ENCODE results near the gene RCSD1. TPM values are rescaled to one million over a fixed set of nuclear protein-coding genes. Genes with fewer than 3 reads are reported as not detected.

Gene RCSD1
- total and polyA plus RNA-seq, 2 of the 4 experiments (the other 2 are of a cell fraction): 0.03 TPM; not detected in 1

DNA sequence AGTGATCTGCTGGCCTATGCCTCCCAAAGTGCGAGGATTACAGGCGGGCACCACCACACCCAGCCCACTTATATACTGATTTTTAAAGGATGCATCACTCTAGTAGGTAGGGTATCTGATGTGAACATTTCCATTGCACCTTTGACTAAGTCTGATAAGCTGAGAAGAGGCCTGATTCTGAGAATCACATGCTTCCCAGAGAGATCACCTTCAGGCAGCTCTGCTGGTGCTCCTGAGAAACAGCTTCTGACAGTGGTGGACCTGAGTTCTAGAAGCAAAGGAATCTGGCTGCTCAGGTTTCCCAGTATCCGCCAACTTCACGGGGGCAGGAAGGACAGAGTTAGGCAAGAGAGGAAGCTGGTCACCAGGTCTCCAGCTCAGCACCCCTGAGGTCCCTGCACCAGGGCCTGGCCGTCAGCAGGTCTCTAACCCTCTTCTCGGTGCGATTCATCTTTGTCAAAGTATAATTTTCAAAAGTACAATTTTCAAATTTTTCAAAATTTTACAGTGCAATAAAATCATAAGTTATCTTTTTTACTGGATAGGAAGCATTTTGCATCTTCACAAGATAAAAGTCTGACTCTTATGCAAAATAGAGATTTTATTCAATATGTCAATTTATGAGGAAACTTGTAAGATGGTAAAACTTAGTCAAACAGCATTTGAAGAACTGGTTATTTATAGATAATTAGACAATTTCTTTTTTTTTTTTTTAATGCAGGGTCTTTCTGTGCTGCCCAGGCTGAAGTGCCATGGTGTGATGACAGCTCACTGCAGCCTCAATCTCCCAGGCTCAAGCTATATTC lies 65.9 kb downstream of the RCSD1 start:
- H3K79me1 ChIP-seq (ENCODE audit: low read depth in 1 of 2, low read length in 2 of 2): no peaks in the 10 kb centered on the region
- H2BK15ac ChIP-seq (ENCODE audit: low read depth, low read length): no peak overlapping the region
- ATAC-seq (ENCODE audit: low read depth) (no peak), DNase-seq (no peak)
- no peaks in the 10 kb centered on the region for H3K4me1 ChIP-seq (ENCODE audit: control insufficient read depth, insufficient read depth, low read length)
- POLR2A ChIA-PET (ENCODE audit: unreplicated experiment): no interaction called here
- no peak overlapping the region for H3K4me3 ChIP-seq (ENCODE audit: insufficient read depth, low read depth, low read length)
- CTCF ChIA-PET: interaction anchor here (0.9 to 1.3 kb wide), 2 partner anchors 96 to 101 kb away, joined by 3 to 5 read pairs; no protein-coding TSS in a partner anchor
- H3K9me3 ChIP-seq (ENCODE audit: control insufficient read depth, insufficient read depth, low read length): no peaks in the 10 kb centered on the region
- TF ChIP-seq NFE2L2 (IDR thresholded peaks at IDR 0.05; ENCODE audit: low read depth, low read length) (no peak), CEBPB (IDR thresholded peaks at IDR 0.05; ENCODE audit: low read depth, low read length) (no peak), SMC3 (IDR thresholded peaks at IDR 0.05; ENCODE audit: low read depth, low read length) (no peak), FOS (IDR thresholded peaks at IDR 0.05; ENCODE audit: low read depth, low read length) (no peak), RAD21 (IDR thresholded peaks at IDR 0.05; ENCODE audit: low read length) (no peak), BHLHE40 (IDR thresholded peaks at IDR 0.05; ENCODE audit: low read depth, low read length) (no peak), RFX5 (IDR thresholded peaks at IDR 0.05; ENCODE audit: low read depth, low read length) (no peak), MXI1 (IDR thresholded peaks at IDR 0.05; ENCODE audit: borderline replicate concordance, low read depth, low read length) (no peak), MAFK (IDR thresholded peaks at IDR 0.05; ENCODE audit: low read depth, low read length) (no peak), RCOR1 (IDR thresholded peaks at IDR 0.05; ENCODE audit: insufficient replicate concordance, low read length) (no peak)
- TF ChIP-seq, protein P1, sequence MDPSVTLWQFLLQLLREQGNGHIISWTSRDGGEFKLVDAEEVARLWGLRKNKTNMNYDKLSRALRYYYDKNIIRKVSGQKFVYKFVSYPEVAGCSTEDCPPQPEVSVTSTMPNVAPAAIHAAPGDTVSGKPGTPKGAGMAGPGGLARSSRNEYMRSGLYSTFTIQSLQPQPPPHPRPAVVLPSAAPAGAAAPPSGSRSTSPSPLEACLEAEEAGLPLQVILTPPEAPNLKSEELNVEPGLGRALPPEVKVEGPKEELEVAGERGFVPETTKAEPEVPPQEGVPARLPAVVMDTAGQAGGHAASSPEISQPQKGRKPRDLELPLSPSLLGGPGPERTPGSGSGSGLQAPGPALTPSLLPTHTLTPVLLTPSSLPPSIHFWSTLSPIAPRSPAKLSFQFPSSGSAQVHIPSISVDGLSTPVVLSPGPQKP (IDR thresholded peaks at IDR 0.05; ENCODE audit: borderline replicate concordance, low read depth, low read length): no peak
- TF ChIP-seq, protein P2, sequence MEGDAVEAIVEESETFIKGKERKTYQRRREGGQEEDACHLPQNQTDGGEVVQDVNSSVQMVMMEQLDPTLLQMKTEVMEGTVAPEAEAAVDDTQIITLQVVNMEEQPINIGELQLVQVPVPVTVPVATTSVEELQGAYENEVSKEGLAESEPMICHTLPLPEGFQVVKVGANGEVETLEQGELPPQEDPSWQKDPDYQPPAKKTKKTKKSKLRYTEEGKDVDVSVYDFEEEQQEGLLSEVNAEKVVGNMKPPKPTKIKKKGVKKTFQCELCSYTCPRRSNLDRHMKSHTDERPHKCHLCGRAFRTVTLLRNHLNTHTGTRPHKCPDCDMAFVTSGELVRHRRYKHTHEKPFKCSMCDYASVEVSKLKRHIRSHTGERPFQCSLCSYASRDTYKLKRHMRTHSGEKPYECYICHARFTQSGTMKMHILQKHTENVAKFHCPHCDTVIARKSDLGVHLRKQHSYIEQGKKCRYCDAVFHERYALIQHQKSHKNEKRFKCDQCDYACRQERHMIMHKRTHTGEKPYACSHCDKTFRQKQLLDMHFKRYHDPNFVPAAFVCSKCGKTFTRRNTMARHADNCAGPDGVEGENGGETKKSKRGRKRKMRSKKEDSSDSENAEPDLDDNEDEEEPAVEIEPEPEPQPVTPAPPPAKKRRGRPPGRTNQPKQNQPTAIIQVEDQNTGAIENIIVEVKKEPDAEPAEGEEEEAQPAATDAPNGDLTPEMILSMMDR (conservative IDR thresholded peaks at IDR 0.05; ENCODE audit: low read depth, low read length): no peak
- TF ChIP-seq, protein P3, sequence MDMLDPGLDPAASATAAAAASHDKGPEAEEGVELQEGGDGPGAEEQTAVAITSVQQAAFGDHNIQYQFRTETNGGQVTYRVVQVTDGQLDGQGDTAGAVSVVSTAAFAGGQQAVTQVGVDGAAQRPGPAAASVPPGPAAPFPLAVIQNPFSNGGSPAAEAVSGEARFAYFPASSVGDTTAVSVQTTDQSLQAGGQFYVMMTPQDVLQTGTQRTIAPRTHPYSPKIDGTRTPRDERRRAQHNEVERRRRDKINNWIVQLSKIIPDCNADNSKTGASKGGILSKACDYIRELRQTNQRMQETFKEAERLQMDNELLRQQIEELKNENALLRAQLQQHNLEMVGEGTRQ (IDR thresholded peaks at IDR 0.05; ENCODE audit: low read depth, low read length): no peak
- WGBS, 2 experiments (ENCODE audit: extremely low coverage in 2 of 2, insufficient read length in 1 of 2): 90% methylated on average over 2 of the region's 7 CpGs; no CpG with 5 or more reads in 1 of the 2 experiments
- H3K9me1 ChIP-seq (ENCODE audit: insufficient read depth, low read length): no peaks in the 10 kb centered on the region
- H4K8ac ChIP-seq (ENCODE audit: low read depth in 2 of 2, low read length in 2 of 2): no peak overlapping the region
- no peaks in the 10 kb centered on the region for H3K36me3 ChIP-seq (ENCODE audit: control insufficient read depth, insufficient read depth, low read length)
- dilution Hi-C loops (cut with HindIII; ENCODE audit: low sequenced_read_pairs, unreplicated experiment) (no loop called here), intact Hi-C loops (cut with micrococcal nuclease) (no loop called here), in situ Hi-C loops (cut with MboI; ENCODE audit: low sequenced_read_pairs) (loop anchor here (25.0 kb wide), 1 partner anchor 434 kb away; no protein-coding TSS in a partner anchor)
- H2AFZ ChIP-seq (replicated peaks; ENCODE audit: low read length, poor library complexity): no peak overlapping the region
- no peak overlapping the region for H3K9ac ChIP-seq (ENCODE audit: low read depth, low read length)
- BruUV-seq (replicated peaks): no TSS peak
- H2BK120ac ChIP-seq (ENCODE audit: low read depth, low read length): no peak overlapping the region
- H2BK20ac ChIP-seq (ENCODE audit: low read depth, low read length): no peak overlapping the region
- no peak overlapping the region for H3K4ac ChIP-seq (ENCODE audit: low read depth, low read length)
- H3K23ac ChIP-seq (ENCODE audit: low read depth, low read length): no peak overlapping the region
- H3K27ac ChIP-seq (ENCODE audit: insufficient read depth, low read length): no peak overlapping the region
- H3K18ac ChIP-seq (ENCODE audit: low read depth, low read length): no peak overlapping the region
- H4K20me1 ChIP-seq (ENCODE audit: insufficient read depth, low read length): no peaks in the 10 kb centered on the region
- no peak overlapping the region for H3K4me2 ChIP-seq (ENCODE audit: low read depth, low read length)
- peaks cover 31% of the 10 kb centered on the region for H3K27me3 ChIP-seq (ENCODE audit: control insufficient read depth, insufficient read depth, low read length)
- H3K56ac ChIP-seq (ENCODE audit: extremely low read depth, insufficient read depth, low read length): no peak overlapping the region
- H2AK9ac ChIP-seq (replicated peaks; ENCODE audit: low read depth, low read length, poor library complexity): no peak overlapping the region
- no peak overlapping the region for H2AK5ac ChIP-seq (ENCODE audit: low read depth, low read length)
- H4K5ac ChIP-seq (ENCODE audit: low read depth, low read length): no peak overlapping the region
- H4K91ac ChIP-seq (ENCODE audit: insufficient read depth, low read depth, low read length): no peak overlapping the region
- no peak overlapping the region for H3K14ac ChIP-seq (replicated peaks; ENCODE audit: low read depth, low read length)
- no peak overlapping the region for H2BK5ac ChIP-seq (ENCODE audit: low read depth, low read length, poor library complexity, severe bottlenecking)

Measured in IMR-90 (cell line).